Mucosa of rectum (tissue), 2 donors: ENCODE data around the gene NRF1.
"Not testable (repeated sequence)": the region's sequence is repeated elsewhere in the genome, so short reads cannot be mapped to it uniquely, and the experiment has no call there.

Experiments used
- H3K27ac ChIP-seq, 2 donors: one replicate each; pipeline ENCODE4 v1.7.0; 2013; ENCODE audit warnings: inconsistent platforms in 2 of 2, low read depth in 2 of 2, low read length in 2 of 2
- H3K27me3 ChIP-seq, 2 donors: one replicate each; pipeline ENCODE4 v1.7.0; 2013; ENCODE audit warnings: low read length in 2 of 2; ENCODE audit not compliant: control insufficient read depth in 2 of 2, insufficient read depth in 2 of 2
- H3K36me3 ChIP-seq, 2 donors: one replicate each; pipeline ENCODE4 v1.7.0; 2013; ENCODE audit warnings: low read length in 2 of 2; ENCODE audit not compliant: control insufficient read depth in 2 of 2, insufficient read depth in 2 of 2
- H3K4me1 ChIP-seq, 2 donors: one replicate each; pipeline ENCODE4 v1.7.0; 2013; ENCODE audit warnings: low read length in 2 of 2, mild to moderate bottlenecking in 1 of 2; ENCODE audit not compliant: control insufficient read depth in 2 of 2, insufficient read depth in 2 of 2
- H3K4me3 ChIP-seq, 2 donors: one replicate each; pipeline ENCODE4 v1.7.0; 2013; ENCODE audit warnings: low read length in 2 of 2
- H3K9ac ChIP-seq, 2 donors: one replicate each; pipeline ENCODE4 v1.7.0; 2013; ENCODE audit warnings: low read length in 2 of 2, low read depth in 1 of 2, mild to moderate bottlenecking in 1 of 2
- H3K9me3 ChIP-seq, 2 donors: one replicate each; pipeline ENCODE4 v1.7.0; 2013; ENCODE audit warnings: low read length in 2 of 2; ENCODE audit not compliant: control insufficient read depth in 2 of 2
- donor health status: healthy.
- donor health status: Normal muscosa, but diverticular disease.

NRF1 gene

DNA sequence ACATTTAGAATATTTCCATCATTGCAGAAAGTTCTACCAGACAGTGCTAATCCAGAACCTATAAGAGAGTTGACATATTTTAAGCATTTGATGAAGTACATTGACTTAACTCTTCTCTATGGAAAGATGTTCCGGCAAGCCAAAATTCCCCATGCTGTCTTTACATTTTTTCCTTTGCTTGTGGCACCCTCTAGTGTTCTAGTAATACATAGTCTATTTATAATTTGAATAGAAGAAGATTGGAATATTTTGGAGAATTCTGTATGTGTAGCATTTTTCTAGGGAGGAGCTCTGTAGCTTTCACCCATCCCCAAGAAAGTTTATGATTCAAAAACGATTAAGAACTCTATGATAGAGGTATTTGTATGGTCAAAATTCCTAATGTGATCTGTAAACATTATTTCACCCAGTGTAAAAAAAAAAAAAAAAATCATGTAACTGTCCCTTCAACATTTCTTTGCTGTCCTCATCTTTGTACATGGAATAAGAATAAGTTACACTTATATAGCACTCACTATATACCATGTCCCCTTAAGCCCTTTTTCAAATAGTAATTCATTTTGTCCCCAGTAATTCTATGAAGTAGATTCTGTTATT, 33.2 kb downstream of the NRF1 start:
- Histone ChIP-seq H3K4me3 (no peak overlapping the region), H3K9me3 (no peaks in the 10 kb centered on the region), H3K4me1 (no peaks in the 10 kb centered on the region), H3K27me3 (no peaks in the 10 kb centered on the region), H3K36me3 (no peaks in the 10 kb centered on the region), H3K27ac (no peak overlapping the region), H3K9ac (no peak overlapping the region)

DNA sequence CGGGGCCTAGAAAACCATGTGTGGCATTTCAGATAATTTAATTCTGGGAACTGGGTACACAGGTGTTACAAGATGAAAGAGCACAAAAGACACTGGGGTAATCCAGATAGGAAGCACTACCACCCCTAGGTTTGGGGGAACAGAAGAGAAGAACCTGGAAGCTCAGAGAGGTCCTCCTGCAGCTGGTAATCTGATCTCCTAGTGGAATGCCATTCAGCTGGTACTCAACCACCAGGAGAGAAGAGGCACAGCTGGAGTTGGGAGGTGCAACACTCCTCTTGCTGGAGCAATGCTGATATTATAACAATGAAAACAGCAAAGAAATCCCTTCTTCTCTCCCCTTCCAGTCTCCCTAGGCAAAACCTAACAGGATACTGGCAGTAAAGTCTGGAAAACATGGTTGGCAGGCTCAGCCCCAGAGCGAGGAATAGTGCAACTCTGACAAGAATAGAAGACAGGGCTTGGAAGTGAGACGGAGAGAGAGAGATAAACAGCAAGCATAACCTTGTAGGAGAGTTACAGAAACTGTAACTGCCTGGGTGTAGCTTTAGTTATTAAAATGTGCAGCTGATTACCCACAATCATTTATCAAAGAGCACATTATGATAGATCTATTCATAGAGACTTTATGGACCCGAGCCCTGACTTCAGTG, 35.0 kb downstream of the NRF1 start:
- H3K9me3 ChIP-seq, result no peaks in the 10 kb centered on the region
- no peaks in the 10 kb centered on the region for H3K36me3 ChIP-seq
- no peaks in the 10 kb centered on the region for H3K27me3 ChIP-seq
- H3K9ac ChIP-seq, result no peak overlapping the region
- H3K4me3 ChIP-seq, result no peak overlapping the region
- no peak overlapping the region for H3K27ac ChIP-seq
- H3K4me1 ChIP-seq, result no peaks in the 10 kb centered on the region

DNA sequence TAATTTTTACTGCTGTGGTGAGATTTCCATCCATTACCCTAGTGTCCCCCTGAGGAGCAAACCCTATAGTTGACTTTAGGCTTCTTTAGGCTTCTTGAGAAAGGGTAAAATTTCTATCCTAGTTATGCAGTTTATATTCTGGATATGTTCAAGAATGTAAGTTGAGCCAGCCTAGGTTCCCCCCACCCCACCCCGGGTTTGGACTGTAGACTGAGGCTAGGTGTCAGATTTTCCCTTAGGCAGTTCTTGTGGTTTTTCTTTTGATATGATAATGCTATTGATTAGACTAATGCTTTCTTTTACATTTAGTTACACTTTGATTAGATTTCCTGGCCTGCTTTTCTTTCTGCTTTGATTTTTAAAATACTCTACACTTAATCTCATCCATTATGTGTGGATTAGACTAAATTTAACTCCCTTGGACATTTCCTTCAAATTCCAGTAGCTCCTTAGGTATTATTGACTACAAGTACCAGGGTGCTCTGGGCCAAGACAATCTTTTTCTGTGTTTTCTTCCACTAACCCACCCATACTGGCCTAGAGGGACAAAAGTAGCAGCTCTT, 37.7 kb downstream of the NRF1 start:
- no peaks in the 10 kb centered on the region for H3K9me3 ChIP-seq
- no peaks in the 10 kb centered on the region for H3K36me3 ChIP-seq
- no peaks in the 10 kb centered on the region for H3K27me3 ChIP-seq
- H3K27ac ChIP-seq, result no peak overlapping the region
- H3K4me1 ChIP-seq, result no peaks in the 10 kb centered on the region
- H3K9ac ChIP-seq, result no peak overlapping the region
- no peak overlapping the region for H3K4me3 ChIP-seq

DNA sequence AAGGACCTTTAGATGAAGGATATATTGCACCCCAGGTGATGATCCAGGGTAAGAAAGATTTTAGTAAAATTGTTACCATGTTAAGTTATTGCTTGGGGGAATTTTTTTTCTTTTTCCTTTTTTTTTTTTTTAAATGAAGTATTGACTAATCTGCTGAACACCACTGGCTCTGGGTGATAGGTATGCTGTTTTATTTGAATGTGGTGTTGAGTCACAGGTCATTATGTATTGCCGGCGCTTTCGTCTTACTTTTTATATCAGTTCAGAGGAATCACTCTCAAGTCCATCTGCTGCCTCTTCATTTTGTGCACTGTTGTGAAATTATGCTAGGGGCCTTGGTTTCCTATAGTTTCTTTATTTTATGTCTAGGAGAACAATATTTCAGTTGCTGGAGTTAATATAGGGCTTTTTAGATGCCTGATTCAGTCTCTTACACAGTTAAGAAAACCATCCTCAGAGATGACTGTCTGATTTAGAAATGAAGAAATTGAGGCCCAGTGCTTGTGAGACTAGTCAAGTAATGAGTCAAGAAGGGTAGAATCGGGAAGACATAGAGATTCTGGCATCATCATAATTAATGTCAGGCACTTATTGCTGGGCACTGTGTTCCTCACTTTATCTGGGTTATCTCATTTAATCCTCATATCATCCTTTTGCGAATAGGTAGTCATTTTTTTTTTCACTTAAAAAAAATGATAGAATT, 38.7 kb downstream of the NRF1 start:
- Histone ChIP-seq H3K27ac (no peak overlapping the region), H3K9ac (no peak overlapping the region), H3K9me3 (no peaks in the 10 kb centered on the region), H3K4me3 (no peak overlapping the region), H3K27me3 (no peaks in the 10 kb centered on the region), H3K36me3 (no peaks in the 10 kb centered on the region), H3K4me1 (no peaks in the 10 kb centered on the region)

DNA sequence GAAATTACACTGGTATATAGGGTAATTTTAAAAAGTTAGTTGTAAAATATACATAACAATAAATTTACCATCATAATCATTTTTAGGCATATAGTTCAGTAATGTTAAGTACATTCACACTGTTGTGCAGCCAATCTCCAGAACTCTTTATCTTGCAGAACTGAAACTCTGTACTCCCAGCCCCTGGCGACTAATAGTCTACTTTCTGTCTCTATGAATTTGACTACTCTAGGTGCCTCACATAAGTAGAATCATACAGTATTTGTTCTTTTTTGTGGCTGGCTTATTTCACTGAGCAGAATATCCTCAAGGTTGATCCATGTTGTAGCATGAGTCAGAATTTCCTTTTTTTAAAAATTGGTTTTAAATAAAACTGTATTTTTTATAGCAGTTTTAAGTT, 41.4 kb downstream of the NRF1 start:
- Histone ChIP-seq H3K4me1 (no peaks in the 10 kb centered on the region), H3K4me3 (no peak overlapping the region), H3K27me3 (no peaks in the 10 kb centered on the region), H3K36me3 (peaks cover 5 to 7% of the 10 kb centered on the region in 2 donors), H3K27ac (no peak overlapping the region), H3K9ac (no peak overlapping the region), H3K9me3 (no peaks in the 10 kb centered on the region)

DNA sequence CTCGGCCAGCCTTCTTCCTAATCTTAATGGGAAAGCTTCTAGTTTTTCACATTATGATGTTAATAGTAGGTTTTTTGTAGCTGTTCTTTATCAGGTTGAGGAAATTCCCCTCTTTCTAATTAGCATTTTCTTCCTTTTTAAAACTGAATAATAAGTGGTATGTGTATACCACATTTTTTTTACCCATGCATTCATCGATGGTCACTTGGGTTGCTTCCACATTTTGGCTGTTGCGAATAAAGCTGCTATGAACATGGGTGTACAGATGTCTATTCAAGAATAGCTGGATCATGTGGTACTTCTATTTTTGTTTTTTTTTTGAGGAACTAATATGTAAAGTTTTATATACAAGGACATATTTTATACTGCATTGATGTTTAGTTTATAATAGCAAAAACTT, 44.3 kb downstream of the NRF1 start:
- H3K4me1 ChIP-seq, result no peaks in the 10 kb centered on the region

DNA sequence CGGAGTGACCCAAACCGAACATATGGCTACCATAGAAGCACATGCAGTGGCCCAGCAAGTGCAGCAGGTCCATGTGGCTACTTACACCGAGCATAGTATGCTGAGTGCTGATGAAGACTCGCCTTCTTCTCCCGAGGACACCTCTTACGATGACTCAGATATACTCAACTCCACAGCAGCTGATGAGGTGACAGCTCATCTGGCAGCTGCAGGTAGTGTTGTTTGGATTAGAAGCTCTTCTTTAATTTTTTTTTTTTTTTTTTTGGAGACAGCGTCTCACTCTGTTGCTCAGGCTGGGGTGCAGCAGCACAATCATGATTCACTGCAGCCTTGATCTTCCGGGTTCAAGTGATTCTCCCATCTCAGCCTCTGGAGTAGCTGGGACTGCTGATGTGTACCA, 45.8 kb downstream of the NRF1 start:
- Histone ChIP-seq H3K4me1 (no peaks in the 10 kb centered on the region), H3K9ac (no peak overlapping the region), H3K27me3 (no peaks in the 10 kb centered on the region), H3K4me3 (no peak overlapping the region), H3K9me3 (peaks cover 0 to 3% of the 10 kb centered on the region in 2 donors), H3K36me3 (peaks cover 24 to 38% of the 10 kb centered on the region in 2 donors), H3K27ac (no peak overlapping the region)

More for the DNA sequence above, 44.3 kb downstream of the NRF1 start:
- Histone ChIP-seq H3K9me3 (no peaks in the 10 kb centered on the region), H3K27ac (no peak overlapping the region), H3K27me3 (no peaks in the 10 kb centered on the region), H3K4me3 (no peak overlapping the region), H3K9ac (no peak overlapping the region), H3K36me3 (peaks cover 22 to 26% of the 10 kb centered on the region in 2 donors)

DNA sequence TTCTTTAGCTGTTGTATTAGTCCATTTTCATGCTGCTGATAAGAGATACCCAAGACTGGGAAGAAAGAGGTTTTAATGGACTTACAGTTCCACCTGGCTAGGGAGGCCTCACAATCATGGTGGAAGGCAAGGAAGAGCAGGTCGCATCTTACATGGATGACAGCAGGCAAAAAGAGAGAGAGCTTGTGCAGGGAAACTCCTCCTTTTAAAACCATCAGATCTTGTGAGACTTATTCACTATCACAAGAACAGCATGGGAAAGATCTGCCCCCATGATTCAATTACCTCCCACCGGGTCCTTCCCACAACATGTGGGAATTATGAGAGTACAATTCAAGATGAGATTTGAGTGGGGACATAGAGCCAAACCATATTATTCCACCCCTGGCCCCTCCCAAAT, 48.4 kb downstream of the NRF1 start:
- H3K9ac ChIP-seq, H3K27ac ChIP-seq, H3K4me3 ChIP-seq, H3K4me1 ChIP-seq, H3K9me3 ChIP-seq, H3K27me3 ChIP-seq: not testable (repeated sequence)
- H3K36me3 ChIP-seq, result peaks cover 24 to 38% of the 10 kb centered on the region in 2 donors

DNA sequence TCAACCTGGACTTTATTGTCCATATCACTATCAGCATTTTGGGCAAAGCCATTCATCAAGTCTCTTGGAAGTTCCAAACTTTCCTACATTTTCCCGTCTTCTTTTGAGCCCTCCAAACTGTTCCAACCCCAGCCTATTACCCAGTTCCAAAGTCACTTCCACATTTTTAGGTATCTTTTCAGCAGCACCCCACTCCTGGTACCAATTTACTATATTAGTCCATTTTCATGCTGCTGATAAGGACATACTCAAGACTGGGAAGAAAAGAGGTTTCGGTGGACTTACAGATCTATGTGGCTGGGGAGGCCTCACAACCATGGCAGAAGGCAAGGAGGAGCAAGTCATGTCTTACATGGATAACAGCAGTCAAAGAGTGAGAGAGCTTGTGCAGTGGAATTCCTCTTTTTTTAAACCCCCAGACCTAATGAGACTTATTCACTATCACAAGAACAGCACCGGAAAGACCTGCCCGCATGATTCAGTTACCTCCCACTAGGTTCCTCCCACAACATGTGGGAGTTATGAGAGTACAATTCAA, 50.2 kb downstream of the NRF1 start:
- Histone ChIP-seq H3K4me1 (no peaks in the 10 kb centered on the region), H3K27ac (no peak overlapping the region), H3K9me3 (peaks cover 0 to 3% of the 10 kb centered on the region in 2 donors), H3K36me3 (peaks cover 24 to 38% of the 10 kb centered on the region in 2 donors), H3K27me3 (no peaks in the 10 kb centered on the region), H3K4me3 (no peak overlapping the region), H3K9ac (no peak overlapping the region)

DNA sequence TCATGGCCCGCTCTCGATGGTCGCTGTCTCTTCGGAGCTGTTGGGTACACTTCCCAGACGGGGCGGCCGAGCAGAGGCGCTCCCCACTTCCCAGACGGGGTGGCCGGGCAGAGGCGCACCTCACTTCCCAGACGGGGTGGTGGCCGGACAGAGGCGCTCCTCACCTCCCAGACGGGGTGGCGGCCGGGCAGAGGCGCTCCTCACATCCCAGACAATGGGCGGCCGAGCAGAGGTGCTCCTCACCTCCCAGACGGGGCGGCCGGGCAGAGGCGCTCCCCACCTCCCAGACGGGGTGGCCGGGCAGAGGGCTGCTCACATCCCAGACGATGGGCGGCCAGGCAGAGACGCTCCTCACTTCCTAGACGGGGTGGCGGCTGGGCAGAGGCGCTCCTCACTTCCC, 51.7 kb downstream of the NRF1 start:
- not testable (repeated sequence) for H3K9ac ChIP-seq, H3K9me3 ChIP-seq, H3K27ac ChIP-seq, H3K27me3 ChIP-seq, H3K4me3 ChIP-seq, H3K4me1 ChIP-seq
- H3K36me3 ChIP-seq, result peaks cover 16 to 29% of the 10 kb centered on the region in 2 donors
